H1 (cell line): ENCODE results near the gene CRACDL.

Experiments used
- ASH2L ChIP-seq: fragments of 200-600, 300-600 bp; sonication (generic); IDR thresholded peaks from one replicate; pipeline ENCODE4 v1.7.1; 2017; ENCODE audit warnings: low read length
- BRCA1 ChIP-seq: IDR thresholded peaks from 2 replicates; pipeline ENCODE4 v1.6.1; 2012; ENCODE audit warnings: low read depth, low read length, improper control_type of control experiment
- CEBPB ChIP-seq: IDR thresholded peaks from 2 replicates; pipeline ENCODE4 v1.6.1; 2012; ENCODE audit warnings: low read depth, low read length
- CTCF ChIP-seq, 3 experiments: IDR thresholded peaks; 1 replicate in 2 of 3; 2 replicates in 1 of 3; pipeline versions ENCODE4 v1.5.1 to v1.6.1; 2011; ENCODE audit warnings: low read length in 3 of 3, mild to moderate bottlenecking in 3 of 3, inconsistent platforms in 2 of 3, low read depth in 1 of 3, moderate library complexity in 1 of 3; ENCODE audit not compliant: insufficient read depth in 1 of 3; ENCODE audit errors: control extremely low read depth in 1 of 3
- JUND ChIP-seq: IDR thresholded peaks from 2 replicates; pipeline ENCODE4 v1.6.1; 2011; ENCODE audit warnings: mild to moderate bottlenecking, improper control_type of control experiment, low read length
- MAFK ChIP-seq: IDR thresholded peaks from 2 replicates; pipeline ENCODE4 v1.6.1; 2012; ENCODE audit warnings: low read depth, mild to moderate bottlenecking, improper control_type of control experiment, low read length
- POLR2A ChIP-seq, 2 experiments: IDR thresholded peaks; 1 replicate in 1 of 2; 2 replicates in 1 of 2; pipeline ENCODE4 v1.6.1; 2011; ENCODE audit warnings: low read depth in 2 of 2, low read length in 2 of 2, mild to moderate bottlenecking in 2 of 2; ENCODE audit errors: control extremely low read depth in 1 of 2
- RAD21 ChIP-seq, 2 experiments: IDR thresholded peaks in 1 of 2; conservative IDR thresholded peaks in 1 of 2; 2 replicates each; pipeline ENCODE4 v1.6.1; 2011; ENCODE audit warnings: low read depth in 2 of 2, low read length in 2 of 2, improper control_type of control experiment in 1 of 2, inconsistent platforms in 1 of 2, mild to moderate bottlenecking in 1 of 2, moderate library complexity in 1 of 2
- RFX5 ChIP-seq: IDR thresholded peaks from 2 replicates; pipeline ENCODE4 v1.6.1; 2011; ENCODE audit warnings: low read depth, low read length, improper control_type of control experiment, borderline replicate concordance
- TCF12 ChIP-seq: IDR thresholded peaks from 2 replicates; pipeline ENCODE4 v1.6.1; 2011; ENCODE audit warnings: low read depth, mild to moderate bottlenecking, low read length
- ZNF274 ChIP-seq: IDR thresholded peaks from 2 replicates; pipeline ENCODE4 v1.7.0; 2012; ENCODE audit warnings: low read length, borderline replicate concordance; ENCODE audit errors: extremely low read depth

DNA sequence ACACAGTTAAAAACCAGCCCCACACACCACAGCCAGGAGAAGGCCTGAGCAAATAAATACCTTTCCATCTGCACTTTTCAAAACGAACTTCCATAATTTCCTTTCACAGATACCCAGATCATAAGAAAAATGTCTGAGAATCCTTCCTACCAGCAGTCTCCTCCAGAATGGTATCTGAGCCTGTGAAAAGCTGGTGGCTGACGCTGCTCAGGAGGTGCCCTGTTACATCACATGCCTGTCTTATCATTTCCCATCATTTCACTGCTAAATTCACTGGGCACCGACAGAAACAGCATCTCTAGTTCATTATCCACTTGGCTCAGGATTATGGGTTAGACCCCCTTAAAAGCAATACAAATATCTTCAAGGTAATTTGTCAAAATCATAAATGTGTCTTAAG, 4.4 kb downstream of the CRACDL start:
- no peak for TF ChIP-seq MAFK
- TF ChIP-seq TCF12 = no peak
- no peak for TF ChIP-seq BRCA1
- TF ChIP-seq POLR2A (IDR thresholded peaks at IDR 0.05; ENCODE audit: control extremely low read depth in 1 of 2, low read depth in 2 of 2, low read length in 2 of 2) = no peak
- no peak for TF ChIP-seq RAD21 (IDR thresholded peaks at IDR 0.05 in 1 of 2, conservative IDR thresholded peaks at IDR 0.05 in 1 of 2; ENCODE audit: low read depth in 2 of 2, low read length in 2 of 2)
- no peak for TF ChIP-seq JUND
- TF ChIP-seq CTCF (IDR thresholded peaks at IDR 0.05; ENCODE audit: control extremely low read depth in 1 of 3, insufficient read depth in 1 of 3, low read depth in 1 of 3, low read length in 3 of 3) = no peak
- no peak for TF ChIP-seq CEBPB
- TF ChIP-seq ZNF274 = no peak
- no peak for TF ChIP-seq RFX5
- no peak for TF ChIP-seq ASH2L
